GM11168 (cell line): ENCODE data around the gene MDM2.

ENCODE experiments used
- in situ Hi-C: fragments of 300-500 bp; cut with MboI; formaldehyde crosslinking; loops from one replicate; pipeline ENCODE4 v1.12.0; 2022; ENCODE audit warnings: low sequenced_read_pairs; ENCODE audit not compliant: unreplicated experiment

Gene MDM2

GRCh38 chr12:68870443-68870842, 62.5 kb downstream of the MDM2 start:
- in situ Hi-C loops = no loop called here

DNA sequence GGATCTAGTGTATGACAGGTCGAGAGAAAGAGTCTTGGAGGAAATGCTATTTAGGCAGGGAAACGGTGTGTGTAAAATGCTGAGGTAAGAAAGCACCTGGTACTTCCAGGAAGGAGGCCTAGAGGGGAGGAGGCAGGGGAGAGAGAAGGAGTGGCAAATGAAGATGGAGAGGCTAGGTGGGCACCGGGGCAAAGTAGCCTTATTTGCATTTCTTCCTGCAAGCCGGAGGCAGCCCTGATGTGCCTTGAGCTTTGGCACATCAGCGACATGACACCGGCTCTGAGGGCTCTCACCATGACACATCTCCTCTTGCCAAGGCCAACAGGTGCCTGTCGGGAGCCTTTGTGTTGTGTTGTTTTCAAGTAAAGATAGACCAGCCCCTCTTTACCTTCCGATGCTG, 63.4 kb downstream of the MDM2 start:
- in situ Hi-C loops = no loop called here

GRCh38 chr12:68871921-68872320, 63.9 kb downstream of the MDM2 start:
- in situ Hi-C loops = no loop called here

- in situ Hi-C loops = no loop called here
These were observed 65.3 kb downstream of the MDM2 start for GRCh38 chr12:68873316-68873715.

GRCh38 chr12:68876461-68876860, 68.5 kb downstream of the MDM2 start:
- in situ Hi-C loops = no loop called here

GRCh38 chr12:68877583-68877982, 69.6 kb downstream of the MDM2 start:
- in situ Hi-C loops = no loop called here

DNA sequence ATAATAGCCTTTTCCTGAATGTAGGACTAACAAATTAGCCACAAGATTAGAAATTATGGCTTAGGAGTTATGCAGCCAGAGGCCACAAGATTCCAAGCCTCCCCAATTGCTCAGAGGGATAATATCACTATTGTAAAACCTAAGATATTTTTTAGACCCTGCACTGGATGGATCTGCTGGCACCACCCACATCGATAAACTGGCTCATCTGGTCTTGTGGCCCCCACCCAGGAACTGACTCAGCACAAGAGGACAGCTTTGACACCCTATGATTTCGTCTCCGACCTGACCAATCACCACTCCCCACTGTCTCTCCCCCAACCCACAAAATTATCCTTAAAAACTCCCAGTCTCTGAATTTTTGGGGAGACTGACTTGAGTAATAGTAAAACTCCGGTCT, 70.3 kb downstream of the MDM2 start:
- in situ Hi-C loops = no loop called here

DNA sequence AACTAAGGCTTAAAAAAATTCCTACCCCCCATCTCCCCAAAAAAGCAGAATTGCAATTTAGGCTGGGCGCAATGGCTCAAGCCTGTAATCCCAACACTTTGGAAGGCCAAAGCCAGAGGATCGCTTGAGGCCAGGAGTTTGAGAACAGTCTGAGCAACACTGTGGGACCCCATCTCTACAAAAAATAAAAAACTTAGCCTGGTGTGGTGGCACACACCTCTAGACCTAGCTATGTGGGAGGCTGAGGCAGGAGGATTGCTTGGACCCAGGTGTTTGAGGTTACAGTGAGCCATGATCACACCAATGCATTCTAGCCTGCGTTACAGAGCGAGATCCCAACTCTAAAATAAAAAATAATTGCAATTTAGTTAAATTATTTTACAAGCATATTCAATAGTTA, 70.9 kb downstream of the MDM2 start:
- in situ Hi-C loops = no loop called here

- in situ Hi-C loops = no loop called here
These were observed 72.8 kb downstream of the MDM2 start for GRCh38 chr12:68880660-68881325.

GRCh38 chr12:68882251-68882964, 74.4 kb downstream of the MDM2 start:
- in situ Hi-C loops = no loop called here

DNA sequence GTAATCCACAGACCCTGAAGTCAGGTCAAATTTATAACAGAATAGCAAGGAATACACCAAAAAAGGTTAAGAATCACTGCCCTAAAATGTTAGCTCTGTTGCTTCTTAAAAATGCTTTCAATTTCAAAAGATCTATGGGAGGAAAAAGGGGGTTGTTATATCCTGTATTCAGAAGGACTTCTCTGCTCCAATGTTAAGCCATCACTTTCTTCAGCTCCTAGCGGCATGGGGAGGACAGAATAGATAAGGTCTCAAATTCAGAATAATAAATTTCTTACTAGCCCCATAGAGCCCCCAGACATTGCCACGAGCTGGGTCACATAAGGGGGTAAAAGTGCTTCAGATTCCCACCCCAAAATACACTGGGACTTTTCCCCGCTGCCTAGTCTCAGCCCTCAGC, 75.2 kb downstream of the MDM2 start:
- in situ Hi-C loops = no loop called here

DNA sequence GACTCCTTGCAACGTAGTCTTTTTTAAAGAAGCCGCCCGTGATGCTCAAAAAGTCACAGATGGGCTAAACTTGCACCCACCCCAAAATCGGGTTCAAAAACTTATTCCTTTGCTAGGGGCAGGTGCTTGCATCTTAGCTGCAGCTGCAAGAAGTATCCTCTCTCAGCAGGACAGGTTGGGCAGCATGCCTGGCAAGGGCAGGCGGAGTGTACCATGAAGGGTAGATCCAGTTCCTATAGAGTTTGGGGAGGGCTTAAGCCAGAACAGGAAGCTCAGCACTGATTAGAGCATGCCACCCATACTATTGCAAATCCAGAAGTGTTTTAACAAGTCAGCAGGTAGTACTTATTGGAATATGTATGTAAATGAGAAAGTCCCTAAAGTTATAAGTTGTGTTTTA, 76.3 kb downstream of the MDM2 start:
- in situ Hi-C loops = no loop called here

- in situ Hi-C loops = no loop called here
These were observed 77.4 kb downstream of the MDM2 start for GRCh38 chr12:68885381-68885780.

DNA sequence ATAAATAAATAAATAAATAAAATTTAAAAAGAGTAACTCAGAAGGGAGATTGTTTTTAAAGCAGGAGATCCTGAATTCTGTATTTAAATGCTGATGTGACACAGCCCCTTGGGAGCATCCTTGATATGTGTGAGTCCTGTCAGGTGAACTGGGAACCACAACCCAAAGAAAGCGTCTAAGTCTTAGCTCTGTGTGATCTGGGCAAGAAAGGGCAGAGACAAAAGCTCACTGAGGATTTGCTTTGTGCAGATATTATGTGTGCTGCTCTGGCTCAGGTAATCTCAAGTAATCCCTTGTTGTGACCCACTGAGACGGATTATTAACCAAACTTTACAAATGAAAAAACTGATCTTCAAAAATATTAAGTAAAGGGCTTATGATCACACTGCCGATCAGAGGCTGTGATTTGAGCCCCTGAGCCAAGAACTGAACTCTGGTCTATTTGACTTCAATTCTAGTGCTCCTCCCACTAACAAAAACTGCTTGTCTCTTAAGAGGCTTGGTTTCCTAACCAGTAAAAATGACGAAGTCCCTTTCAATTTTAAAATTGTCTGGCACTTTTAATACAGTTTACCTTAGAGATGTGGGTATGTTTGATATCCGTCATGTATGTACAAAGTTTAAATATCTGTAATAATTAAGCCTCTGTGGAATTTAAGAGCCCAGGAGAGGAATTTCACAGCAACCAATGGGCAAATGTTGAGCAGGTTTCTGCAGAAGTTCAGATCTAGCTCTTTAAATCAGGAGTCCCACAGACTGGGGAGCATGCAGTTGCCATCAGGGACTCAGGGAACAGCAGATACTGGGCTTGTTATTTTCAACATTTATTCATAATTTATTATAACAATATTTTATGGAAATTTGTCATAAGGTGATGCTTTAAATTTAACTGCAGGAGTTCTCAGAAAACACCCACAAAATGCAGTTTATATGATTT, 78.9 kb downstream of the MDM2 start:
- in situ Hi-C loops = no loop called here

- in situ Hi-C loops = no loop called here
These were observed 79.7 kb downstream of the MDM2 start for GRCh38 chr12:68887641-68888040.

DNA sequence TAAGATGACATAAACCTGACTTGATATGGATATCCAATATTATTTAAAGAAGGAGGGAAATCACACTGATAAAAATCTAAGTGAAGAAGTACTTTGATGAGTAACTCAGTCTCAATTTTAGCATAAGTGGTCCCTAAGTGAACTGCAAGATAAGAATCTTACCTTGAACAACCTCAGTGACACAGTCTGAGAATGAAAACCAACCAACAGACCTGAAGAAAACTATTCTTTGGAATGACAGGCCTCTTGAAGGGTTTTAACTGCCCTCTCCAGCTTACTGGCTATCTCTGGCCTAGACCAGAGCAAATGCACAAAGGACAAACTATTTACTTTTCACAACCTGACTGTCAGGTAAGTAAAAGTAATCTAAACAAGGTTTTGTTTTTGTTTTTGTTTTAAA, 80.3 kb downstream of the MDM2 start:
- in situ Hi-C loops = no loop called here

- in situ Hi-C loops = no loop called here
These were observed 82.7 kb downstream of the MDM2 start for GRCh38 chr12:68890701-68891113.

DNA sequence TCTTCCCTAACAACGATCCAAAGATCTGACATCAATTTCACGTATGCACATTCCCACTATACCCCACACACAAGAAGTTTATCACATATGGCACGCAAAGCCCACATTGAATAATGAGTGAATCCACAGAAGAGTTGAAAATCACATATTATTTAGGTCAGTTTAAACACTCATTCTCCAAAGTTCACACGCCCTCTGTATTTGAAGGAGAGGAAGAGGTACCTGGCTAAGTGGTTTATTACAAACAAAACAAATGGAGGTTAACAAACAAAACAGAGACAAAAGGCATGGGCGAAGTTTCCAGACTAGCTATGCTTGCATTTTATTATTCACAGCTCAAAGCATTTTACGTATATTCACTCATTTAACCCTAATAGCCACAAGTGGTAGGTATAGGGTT, 83.2 kb downstream of the MDM2 start:
- in situ Hi-C loops = no loop called here

DNA sequence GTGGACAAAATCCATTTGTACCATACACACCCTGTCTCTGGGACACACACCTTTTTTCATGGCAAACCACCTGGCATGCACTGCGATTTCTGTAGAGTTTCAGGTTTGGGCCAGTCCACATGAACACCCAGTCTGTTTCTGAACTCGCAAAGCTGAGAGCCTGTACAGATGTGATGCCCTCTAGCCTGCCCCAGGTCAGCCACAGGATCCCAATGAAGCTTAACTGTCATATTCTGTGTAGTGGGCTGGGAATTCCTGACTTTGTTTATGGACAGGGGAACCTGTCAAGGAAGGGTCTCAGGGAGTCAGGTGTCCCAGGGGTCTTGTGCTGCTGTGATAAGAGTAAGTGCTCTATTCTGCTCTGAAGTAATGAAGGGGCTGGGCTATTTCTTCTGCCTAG, 85.2 kb downstream of the MDM2 start:
- in situ Hi-C loops = no loop called here

- in situ Hi-C loops = no loop called here
These were observed 85.8 kb downstream of the MDM2 start for GRCh38 chr12:68893741-68894140.

DNA sequence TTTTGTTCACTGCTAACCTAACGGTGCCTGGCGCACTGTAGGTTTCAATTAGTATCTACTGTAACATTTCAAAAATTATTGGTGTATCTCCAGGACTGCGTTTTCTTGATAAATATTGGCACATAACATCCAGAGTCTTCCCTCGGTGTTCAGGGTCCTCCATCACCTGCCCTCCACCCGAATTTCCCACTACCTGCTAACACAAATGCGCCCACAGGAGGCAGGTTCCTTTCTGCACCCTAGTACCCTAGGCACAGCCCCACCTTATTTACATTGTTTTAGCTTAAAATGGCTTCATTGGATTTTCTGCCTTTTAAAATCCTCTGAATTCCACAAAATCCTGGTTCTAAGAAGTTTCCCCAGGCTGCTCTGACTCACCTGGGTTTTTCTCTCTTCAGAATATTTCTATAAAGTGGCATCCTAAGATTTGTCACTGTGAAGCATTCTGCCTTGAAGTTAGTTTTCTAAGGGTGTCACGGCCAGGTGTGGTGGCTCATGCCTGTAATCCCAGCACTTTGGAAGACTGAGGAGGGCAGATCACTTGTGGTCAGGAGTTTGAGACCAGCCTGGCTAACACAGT, 86.4 kb downstream of the MDM2 start:
- in situ Hi-C loops = no loop called here
